HG03097 (cell line): ENCODE measurements around the gene MYO1E.
"Not testable (repeated sequence)": the region's sequence is repeated elsewhere in the genome, so short reads cannot be mapped to it uniquely, and the experiment has no call there.

Source experiments
- ATAC-seq: cut with Tn5 transposase; IDR thresholded peaks from one replicate; pipeline ENCODE4 v1.9.1; 2021; ENCODE audit not compliant: unreplicated experiment, low FRiP score

The MYO1E gene

DNA sequence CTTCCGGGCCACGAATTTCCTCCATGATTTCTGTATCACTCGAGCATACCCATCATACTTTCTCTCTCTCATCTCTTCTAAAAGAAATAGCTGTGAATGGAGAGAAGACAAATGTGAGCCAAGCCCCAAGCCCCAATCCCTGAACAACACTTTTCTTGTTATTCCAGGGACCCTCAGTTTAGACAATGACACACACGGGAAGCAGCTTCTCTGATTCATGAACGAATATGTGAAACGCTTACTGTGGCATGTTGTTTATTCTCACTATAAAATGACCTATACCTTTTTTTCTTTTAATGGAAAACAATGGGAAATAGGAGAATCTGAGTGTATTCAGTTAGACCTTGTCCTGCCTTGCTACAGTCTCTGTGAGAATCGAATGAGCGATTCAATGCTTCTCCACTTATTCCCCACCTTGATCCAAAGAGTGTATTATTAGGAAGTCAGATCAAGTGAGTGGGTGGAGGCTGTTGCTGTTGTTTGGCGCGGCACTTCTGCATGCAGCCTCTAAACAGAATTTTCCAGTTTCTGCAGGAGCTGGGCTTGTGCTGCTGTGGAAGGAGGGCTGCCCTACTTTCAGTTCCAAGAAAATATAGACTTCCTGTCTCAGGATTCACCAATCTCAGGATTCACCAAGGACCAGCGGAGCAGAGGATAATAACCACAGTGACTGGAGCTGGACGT is 198.4 kb downstream of the MYO1E start:
- ATAC-seq: no peak

DNA sequence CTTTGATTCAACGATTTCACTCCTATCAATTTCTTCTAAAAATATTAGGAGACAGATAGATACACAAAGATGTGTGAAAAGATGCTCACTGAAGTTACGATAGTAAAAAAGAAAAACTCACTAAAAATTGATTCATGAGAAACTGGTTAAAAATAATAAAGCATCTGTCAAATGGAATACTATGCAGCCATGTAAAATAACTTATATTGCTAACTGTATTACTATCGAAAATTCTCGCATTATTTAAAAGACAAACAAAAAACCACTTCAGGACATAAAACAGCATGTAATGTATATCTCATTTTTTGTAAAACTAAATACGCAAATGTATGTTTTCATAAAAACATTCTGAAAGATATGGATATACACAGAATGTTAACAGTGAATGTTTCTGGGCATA is 199.5 kb downstream of the MYO1E start:
- no peak for ATAC-seq

DNA sequence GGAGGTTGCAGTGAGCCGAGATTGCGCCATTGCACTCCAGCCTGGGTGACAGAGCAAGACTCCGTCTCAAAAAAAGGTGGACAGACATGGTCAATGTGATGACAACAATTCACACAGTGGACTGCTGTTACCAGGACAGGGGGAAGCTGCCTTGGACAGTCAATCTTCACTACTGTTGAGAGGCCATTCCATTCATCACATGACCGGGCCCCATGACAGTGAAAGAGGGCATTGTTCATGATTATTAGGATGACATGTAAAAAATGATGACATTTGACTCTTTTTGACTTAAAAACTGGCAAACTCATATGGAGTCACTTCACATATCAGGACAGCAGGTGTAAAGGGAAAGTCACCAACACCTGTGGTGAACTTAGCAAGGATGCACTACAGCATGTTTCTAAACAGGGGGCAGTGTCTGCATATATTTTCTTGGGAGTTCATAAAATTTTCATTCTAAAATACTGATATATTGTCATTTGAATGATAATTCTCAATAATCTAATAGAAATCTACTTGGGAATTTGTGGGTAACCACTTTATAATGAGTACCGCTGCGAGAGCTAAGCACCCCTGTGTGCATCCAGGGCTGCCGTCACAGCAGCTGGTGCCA is 200.3 kb downstream of the MYO1E start:
- ATAC-seq: no peak

DNA sequence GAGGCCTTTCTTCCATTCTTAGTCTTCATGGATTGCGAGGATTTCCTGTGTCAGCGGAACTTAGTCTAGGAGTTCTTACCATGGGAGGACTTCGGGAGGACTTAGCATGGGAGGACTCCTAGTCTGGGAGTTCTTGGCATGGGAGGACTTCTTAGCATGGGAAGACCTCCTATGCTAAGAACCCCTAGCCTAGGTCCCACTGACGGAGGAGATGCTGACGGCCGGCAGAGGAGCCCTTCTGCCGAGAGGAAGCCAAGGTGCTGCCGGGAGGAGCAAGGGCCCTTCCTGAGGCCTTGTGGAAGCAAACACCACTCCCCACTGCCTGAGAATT is 201.6 kb downstream of the MYO1E start:
- no peak for ATAC-seq

DNA sequence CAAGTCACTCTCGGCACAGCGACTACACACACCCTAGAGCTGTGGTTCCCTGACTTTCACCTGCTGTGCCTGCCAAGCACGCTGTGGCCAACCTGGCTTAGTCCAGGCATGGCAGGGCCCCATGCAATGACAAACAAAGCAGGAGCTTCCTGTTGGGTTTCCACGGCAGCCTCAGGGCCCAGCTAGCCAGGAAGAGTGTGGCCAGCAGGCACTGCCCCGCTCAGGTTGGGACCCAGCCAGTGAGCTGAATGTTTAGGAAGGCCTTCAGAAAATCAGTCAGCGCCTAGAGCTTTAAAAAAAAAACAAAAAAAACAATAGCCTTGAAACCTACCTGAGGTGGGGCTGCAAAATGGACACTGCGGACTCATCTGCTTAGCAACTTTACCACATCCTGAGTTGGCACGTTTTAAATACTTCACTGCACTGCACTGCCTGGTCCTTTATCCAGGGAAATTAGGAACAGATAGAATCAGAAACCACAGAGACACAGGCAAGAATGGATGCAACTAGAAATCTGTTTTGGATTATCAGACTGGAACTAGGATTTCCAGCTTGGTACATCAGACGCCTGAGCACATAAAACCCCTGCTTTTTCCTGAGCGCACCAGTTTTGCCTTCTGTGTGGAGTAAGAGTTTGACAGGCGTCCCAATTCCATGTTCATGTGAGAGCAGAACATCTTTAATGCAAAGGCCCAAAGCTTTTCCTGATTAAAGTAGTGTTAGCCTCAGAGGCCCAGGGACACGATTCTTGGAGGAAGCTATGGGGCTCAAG is 202.2 kb downstream of the MYO1E start:
- no peak for ATAC-seq

DNA sequence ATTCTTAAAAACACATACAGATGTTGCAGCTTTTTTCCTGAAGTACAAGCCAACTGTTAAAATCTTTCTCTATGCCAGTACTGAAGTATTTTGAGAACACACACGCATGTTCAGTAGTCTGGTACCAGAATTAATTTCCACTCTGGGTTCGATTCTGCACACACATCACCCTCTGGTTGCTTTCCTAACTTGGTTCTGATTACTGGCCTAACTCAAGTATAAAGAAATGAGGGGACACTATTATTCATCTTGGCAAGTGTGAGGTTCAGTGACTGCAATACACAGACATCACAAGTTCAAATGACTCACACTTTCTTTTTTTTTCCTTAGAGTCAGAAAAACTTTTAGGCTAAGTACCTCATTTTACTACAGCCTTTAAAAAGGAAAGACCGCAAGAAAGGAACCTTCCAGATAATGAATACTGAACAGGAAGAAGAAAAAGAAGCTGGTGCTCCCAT is 203.4 kb downstream of the MYO1E start:
- ATAC-seq: no peak

DNA sequence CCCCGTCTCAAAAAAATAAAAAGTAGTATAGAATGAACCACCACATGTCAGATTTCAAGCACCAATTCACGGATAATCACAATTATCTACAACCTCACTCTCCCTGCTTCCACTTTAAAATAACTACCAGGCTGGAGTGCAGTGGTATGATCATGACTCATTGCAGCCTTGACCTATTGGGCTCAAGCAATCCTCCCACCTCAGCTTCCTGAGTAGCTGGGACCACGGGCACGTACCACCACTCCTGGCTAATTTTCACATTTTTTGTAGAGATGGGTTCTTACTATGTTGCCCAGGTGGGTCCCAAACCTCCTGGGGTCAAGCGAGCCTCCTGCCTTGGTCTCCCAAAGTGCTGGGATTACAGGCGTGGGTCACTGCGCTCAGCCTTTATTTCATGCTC is 204.1 kb downstream of the MYO1E start:
- no peak for ATAC-seq

DNA sequence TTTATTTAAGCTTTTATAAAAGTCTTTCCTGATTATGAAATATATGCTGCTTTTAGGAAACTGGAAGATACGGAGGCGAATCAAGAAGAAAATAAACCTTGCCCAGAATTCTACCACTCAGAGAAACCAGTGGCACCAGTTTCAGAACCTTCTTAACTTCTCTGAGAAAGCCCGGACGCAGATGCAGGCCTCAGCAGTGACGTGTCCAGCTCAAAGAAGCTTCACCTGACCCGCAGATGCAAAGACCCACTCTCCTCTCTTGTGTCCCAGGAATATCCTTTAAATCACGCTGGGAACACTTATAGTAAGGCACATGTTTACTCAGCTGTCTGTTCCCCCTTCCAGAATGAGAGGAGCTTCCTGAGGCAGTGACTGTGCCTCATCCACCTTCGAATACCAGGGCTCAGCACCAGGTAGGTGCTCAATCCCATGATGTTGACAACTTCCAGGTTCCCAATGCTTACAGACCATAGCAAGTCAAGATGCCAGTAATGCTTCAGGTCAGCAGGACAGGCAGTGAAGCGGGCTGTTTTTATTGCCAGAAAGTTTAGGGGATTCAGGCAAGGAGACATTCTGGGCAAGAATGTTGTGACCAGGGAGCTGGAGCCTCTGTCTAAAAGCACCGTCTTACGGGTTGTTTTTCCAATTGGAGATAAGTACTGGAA is 205.9 kb downstream of the MYO1E start:
- no peak for ATAC-seq

DNA sequence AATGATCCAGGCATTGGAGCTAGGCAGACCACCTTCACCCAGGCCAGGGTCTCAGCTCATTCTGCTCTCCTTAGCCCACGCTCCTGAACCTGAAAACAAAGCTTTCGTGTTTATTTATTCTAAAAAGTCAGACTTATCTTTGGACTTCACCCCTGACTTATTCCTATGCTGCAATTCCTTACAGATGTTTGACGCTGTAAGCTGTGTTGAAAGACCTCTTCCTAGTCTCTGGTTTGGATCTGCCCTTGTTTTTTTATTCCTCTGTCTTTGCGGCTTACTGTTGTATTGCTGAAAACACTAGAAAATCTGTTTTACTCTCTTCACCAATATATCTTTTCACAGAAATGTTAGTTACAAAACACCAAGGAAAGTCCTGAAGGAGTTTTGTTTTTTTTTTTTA is 206.5 kb downstream of the MYO1E start:
- no peak for ATAC-seq

DNA sequence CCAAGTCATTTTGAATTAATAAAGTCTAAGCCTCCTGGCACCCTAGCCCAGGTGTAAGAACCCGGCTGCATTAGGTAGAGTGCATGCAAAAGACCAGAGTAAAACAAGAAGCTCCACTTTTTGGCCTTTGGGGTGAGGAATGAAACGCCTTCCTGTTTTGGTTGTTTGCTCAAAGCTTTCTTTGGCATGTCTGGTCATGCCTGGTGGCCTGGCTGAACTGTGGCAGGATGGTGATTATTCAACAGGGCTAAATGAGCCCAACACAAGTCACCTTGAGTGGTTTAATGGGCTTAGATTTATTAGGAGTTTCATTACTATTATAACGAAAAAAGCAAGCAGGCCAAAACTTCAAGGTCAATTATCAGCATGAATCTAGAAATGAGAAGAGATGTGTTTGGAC is 206.9 kb downstream of the MYO1E start:
- ATAC-seq: no peak

DNA sequence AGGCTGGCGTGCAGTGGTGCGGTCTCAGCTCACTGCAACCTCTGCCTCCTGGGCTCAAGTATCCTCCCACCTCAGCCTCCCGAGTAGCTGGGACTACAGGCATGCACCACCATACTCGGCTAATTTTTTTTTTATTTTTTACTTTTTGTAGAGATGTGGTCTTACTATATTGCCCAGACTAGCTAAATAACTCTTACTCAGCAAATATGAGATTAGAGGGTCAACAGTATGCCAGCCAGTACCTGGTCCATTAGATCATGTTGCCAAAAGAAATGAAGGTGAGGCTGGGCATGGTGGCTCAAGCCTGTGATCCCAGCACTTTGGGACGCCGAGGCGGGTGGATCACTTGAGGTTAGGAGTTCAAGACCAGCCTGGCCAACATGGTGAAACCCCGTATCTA is 210.6 kb downstream of the MYO1E start:
- ATAC-seq: not testable (repeated sequence)

DNA sequence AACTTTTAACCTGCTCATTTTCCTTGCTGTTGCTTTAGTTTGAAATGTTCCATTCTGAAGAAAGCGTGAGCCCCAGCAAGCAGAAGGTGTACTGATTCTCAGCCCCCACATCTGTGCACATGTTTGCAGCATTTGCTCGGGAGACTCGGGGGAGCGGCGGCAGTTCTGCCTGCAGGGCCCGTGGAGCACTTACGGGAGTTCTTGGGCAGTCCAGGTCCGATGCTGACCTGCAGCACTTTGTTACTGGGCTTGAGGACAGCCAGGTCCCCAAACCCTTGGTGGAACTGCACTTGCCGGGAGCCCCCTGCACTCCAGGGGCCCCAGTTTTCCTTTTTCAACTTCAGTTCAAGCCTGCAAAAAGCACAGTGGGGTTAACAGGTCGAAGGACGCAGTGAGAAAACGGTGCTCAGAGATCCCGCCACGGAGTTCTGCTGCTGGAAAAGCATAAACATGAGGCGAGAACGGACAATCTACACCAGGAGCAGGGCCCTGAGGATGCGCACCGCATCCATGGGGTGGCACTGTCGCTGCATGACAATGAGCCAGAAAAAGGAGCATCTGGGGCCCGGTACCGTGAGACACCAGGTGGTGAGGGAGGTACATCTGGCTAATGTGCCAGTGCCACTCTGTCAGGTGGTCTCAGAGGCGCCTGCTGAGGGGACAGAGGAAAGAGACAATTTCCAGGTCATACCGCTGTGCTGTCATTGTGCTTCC is 211.6 kb downstream of the MYO1E start:
- no peak for ATAC-seq

DNA sequence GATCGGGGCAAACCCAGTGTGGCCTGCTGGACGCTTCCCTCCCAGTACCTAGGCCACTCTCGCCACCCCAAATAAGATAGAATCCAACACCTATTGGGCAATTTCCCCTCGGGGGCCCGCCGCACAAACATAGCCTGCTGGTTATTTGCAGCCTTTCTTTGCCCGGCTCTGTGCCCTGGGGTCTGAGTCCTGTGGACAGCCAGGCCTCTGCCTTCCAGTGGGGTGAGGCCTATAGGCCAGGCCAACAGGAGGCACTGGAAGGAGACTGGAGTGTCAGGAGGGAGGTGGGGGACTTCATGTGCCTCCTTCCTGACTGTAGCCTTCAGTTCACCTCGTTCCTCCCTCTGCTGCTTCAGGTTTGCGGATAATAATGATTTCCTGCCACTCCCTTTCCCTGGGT is 213.5 kb downstream of the MYO1E start:
- no peak for ATAC-seq

DNA sequence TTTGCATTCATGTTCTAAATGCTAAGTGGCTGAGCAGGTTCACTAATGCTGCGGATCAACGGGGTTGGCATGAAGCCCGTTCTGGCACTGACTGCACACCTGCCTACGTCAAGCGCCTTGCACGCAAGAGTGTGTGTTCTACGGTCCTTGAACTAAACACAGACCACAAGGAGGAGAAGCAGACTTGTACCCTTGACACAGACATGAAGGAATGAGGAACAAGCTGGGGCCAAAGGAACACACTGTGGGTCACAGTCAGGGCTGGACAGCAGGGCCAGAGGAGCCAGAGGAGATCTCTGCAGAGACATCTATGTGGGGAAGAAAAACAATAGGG is 214.0 kb downstream of the MYO1E start:
- ATAC-seq: no peak

DNA sequence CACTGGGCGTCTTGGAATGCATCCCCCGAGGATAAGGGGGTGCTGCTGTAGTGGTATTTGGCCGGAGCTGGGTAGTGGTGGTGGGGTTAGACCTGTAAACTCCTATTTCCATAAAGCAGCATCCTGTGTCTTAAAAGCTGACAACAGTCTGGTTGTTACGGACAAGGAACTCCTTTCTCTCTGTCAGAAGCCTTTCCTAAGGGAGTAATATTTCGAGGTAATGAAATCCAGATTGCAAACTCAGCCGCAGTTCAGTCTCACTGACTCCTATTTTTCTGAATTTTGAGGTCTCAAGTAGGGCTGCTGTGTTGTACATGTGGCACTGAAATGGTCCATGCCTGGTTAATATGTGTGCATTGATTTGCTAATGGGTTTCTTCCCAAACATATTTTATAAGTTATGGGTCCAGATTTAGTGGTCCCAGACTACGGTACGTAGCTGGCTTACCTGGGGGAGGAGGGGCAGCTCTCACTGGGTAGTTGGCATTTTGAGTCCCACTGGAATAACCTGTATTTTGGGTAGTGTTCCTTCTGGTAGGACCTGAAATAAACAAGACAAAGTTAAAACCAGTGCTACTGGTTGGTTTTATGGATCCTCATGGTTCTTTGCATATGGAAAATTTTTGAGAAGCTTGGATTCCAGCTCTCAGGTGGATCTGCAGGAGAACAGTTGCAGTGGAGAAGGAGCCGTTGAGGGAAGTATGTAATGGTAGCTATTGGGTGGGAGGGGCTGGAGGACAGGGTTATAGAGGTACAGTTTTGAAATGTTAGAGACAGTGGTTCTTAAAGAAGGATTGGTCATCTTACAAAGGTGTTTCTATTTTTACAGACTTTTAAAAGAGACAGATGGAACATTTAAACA is 214.6 kb downstream of the MYO1E start:
- no peak for ATAC-seq

DNA sequence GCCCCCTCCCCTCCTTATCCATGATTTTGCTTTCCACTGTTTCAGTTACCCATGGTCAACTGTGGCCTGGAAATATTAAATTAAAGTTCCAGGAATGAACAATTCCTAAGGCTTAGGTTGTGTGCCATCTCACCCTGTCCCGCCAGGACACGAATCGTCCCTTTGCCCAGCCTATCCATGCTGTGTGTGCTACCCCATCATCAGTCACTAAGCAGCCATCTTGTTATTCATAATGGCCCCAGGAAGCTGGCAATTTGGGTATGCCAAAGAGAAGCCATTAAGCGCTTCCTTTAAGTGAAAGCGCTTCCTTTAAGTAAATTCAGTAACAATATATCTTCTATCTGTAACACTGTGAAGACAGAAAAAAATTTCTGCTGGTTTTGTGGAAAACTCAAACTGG is 215.3 kb downstream of the MYO1E start:
- no peak for ATAC-seq

DNA sequence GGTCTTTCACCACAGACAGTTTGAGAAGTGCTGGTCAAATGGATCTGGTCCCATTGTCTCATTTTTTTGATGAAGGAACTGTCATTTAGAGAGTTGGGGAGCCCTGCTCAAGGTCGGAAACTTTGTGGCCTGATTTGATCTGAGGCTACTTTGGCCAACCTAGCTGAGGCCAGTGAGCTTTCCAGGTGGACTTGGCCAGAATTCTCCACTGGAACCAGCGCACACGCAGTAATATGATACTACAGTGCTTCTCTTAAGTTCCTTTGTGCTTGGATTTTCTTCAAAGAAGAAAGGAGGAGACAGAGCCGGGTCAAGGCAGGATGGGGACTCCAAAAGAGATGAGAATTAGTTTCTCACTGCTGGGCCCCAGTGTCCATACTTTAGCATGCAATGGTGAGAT is 217.2 kb downstream of the MYO1E start:
- ATAC-seq: no peak

DNA sequence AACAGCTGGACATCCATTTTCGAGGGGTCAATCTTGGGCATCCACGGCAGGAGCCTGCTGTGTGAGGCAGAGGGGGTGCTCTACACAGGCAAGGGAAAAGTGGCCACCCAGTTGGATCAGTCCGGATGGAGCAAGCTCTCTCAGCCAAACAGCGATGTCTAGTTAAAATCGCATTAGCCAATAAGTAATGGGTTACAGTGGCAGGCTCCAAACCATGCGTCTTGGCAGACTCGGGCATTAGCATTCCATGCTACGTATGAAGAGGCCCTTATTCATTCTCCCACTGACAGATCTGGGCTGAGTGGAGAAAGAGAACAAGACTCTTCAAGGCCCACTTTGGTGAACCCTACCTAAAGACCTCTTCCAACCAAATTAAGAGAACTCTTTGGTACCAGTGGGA is 218.4 kb downstream of the MYO1E start:
- ATAC-seq: no peak

DNA sequence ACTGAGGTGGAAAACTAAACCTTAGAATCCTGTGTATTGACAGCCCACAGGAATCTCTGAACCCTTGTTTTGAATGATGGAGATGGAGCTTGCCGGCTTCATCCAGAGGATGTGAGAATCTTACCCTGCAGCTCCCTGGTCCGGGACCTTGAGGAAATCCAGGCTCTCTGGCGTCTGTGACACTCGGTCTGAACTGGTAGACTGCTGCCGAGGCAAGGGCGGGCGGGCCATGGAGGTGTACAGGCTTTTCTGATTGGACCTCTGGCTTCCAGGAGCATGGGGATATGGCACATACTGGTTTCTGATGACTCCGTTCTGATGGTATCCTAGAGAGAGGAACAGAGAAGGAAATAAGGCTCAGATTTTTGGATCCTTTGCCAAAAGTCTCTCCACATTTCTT is 219.2 kb downstream of the MYO1E start:
- ATAC-seq: no peak
